Activated B cell treated with CpG ODN at 0.5 μM for 24 hours (primary cell): ENCODE results near the gene RARRES1. TPM values are rescaled to one million over a fixed set of nuclear protein-coding genes. Genes with fewer than 3 reads are reported as not detected.

Experiments used
- ATAC-seq: fragments of 200-7000 bp; cut with Tn5 transposase; one replicate; pipeline ENCODE4 v1.10.0; 2021; ENCODE audit warnings: low read depth, mild to moderate bottlenecking, moderate library complexity
- CTCF ChIA-PET: fragments of 350-600 bp; sonication (Branson Sonifier 250); formaldehyde crosslinking; loops from one replicate; lab custom pipeline; 2021; ENCODE audit warnings: antibody characterized with exemption; lab: Charles Lee
- POLR2A ChIA-PET: fragments of 350-600 bp; sonication (Branson Sonifier 250); formaldehyde crosslinking; loops from one replicate; lab custom pipeline; 2021; ENCODE audit warnings: antibody characterized with exemption; lab: Charles Lee
- DNase-seq: peaks from one replicate; pipeline ENCODE4 v3.0.0; 2022
- H3K27ac Mint-ChIP-seq: one replicate; pipeline ENCODE4 v1.8.0; 2020; ENCODE audit warnings: mixed read lengths
- H3K27me3 Mint-ChIP-seq: one replicate; pipeline ENCODE4 v1.8.0; 2021; ENCODE audit warnings: mixed read lengths
- H3K36me3 Mint-ChIP-seq: one replicate; pipeline ENCODE4 v1.8.0; 2021; ENCODE audit warnings: low read depth, mixed read lengths
- H3K4me1 Mint-ChIP-seq: one replicate; pipeline ENCODE4 v1.8.0; 2021; ENCODE audit warnings: mixed read lengths
- H3K4me3 Mint-ChIP-seq: one replicate; pipeline ENCODE4 v1.8.0; 2020; ENCODE audit warnings: mild to moderate bottlenecking, mixed read lengths
- H3K9me3 Mint-ChIP-seq: one replicate; pipeline ENCODE4 v1.8.0; 2020; ENCODE audit warnings: mixed read lengths
- intact Hi-C: fragments of 100-400 bp; cut with micrococcal nuclease; formaldehyde crosslinking; loops from one replicate; pipeline ENCODE4 v1.15.1; 2024
- total RNA-seq: library from RNA; stranded (reverse); gene quantifications from 2 replicates; pipeline ENCODE4 v1.2.3, GENCODE V29; 2022
- TF ChIP-seq, protein P1 (sequence below): fragments of 200-600 bp; IDR thresholded peaks from one replicate; pipeline ENCODE4 v1.8.0; 2022; ENCODE audit warnings: antibody characterized with exemption, mild to moderate bottlenecking

Gene RARRES1
- total RNA-seq, 1 donor from 2014 or later = not detected

- CTCF ChIA-PET = interaction anchor here (1.1 kb wide), 1 partner anchor 64 kb away, joined by 3 read pairs; no protein-coding TSS in a partner anchor
- Mint-ChIP-seq H3K27ac (no peak overlapping the region), H3K4me3 (no peak overlapping the region), H3K9me3 (no peaks in the 10 kb centered on the region), H3K4me1 (no peaks in the 10 kb centered on the region), H3K36me3 (peaks cover 77% of the 10 kb centered on the region), H3K27me3 (no peaks in the 10 kb centered on the region)
- POLR2A ChIA-PET = no interaction called here
- ATAC-seq (no peak), DNase-seq (no peak)
- TF ChIP-seq, protein P1, sequence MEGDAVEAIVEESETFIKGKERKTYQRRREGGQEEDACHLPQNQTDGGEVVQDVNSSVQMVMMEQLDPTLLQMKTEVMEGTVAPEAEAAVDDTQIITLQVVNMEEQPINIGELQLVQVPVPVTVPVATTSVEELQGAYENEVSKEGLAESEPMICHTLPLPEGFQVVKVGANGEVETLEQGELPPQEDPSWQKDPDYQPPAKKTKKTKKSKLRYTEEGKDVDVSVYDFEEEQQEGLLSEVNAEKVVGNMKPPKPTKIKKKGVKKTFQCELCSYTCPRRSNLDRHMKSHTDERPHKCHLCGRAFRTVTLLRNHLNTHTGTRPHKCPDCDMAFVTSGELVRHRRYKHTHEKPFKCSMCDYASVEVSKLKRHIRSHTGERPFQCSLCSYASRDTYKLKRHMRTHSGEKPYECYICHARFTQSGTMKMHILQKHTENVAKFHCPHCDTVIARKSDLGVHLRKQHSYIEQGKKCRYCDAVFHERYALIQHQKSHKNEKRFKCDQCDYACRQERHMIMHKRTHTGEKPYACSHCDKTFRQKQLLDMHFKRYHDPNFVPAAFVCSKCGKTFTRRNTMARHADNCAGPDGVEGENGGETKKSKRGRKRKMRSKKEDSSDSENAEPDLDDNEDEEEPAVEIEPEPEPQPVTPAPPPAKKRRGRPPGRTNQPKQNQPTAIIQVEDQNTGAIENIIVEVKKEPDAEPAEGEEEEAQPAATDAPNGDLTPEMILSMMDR = no peak
- intact Hi-C loops = no loop called here
Observed at GRCh38 chr3:158663246-158663645, 69.0 kb downstream of the RARRES1 start.

DNA sequence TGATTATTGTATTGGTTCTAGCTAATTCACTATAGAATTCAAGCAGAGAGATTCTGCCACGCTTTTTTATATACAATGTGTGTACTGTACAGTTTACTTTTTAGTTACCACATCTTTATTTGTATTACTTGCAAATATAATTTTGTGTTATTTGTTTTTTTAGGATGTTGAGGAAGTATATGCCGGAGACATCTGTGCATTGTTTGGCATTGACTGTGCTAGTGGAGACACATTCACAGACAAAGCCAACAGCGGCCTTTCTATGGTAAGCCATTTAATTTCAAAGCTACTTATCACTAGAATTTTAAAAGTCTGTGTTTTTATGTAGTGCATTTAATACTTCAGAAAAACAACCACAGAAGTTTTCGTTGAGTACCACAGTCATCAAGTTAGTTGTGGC, 71.5 kb downstream of the RARRES1 start:
- ChIA-PET POLR2A (interaction anchor here (2.4 kb wide), 1 partner anchor 16 kb away, joined by 12 read pairs; the partner anchor contains the start of gene GFM1), CTCF (interaction anchor here (0.8 to 3.1 kb wide), 7 partner anchors 12 to 599 kb away, joined by 3 to 20 read pairs (median 4); partner anchors contain the start of genes GFM1 and LXN)
- peaks cover 74% of the 10 kb centered on the region for H3K36me3 Mint-ChIP-seq
- intact Hi-C loops = no loop called here
- H3K4me1 Mint-ChIP-seq = no peaks in the 10 kb centered on the region
- H3K4me3 Mint-ChIP-seq = no peak overlapping the region
- DNase-seq (no peak), ATAC-seq (no peak)
- H3K9me3 Mint-ChIP-seq = no peaks in the 10 kb centered on the region
- no peak overlapping the region for H3K27ac Mint-ChIP-seq
- H3K27me3 Mint-ChIP-seq = no peaks in the 10 kb centered on the region
- TF ChIP-seq, protein P1 = no peak

DNA sequence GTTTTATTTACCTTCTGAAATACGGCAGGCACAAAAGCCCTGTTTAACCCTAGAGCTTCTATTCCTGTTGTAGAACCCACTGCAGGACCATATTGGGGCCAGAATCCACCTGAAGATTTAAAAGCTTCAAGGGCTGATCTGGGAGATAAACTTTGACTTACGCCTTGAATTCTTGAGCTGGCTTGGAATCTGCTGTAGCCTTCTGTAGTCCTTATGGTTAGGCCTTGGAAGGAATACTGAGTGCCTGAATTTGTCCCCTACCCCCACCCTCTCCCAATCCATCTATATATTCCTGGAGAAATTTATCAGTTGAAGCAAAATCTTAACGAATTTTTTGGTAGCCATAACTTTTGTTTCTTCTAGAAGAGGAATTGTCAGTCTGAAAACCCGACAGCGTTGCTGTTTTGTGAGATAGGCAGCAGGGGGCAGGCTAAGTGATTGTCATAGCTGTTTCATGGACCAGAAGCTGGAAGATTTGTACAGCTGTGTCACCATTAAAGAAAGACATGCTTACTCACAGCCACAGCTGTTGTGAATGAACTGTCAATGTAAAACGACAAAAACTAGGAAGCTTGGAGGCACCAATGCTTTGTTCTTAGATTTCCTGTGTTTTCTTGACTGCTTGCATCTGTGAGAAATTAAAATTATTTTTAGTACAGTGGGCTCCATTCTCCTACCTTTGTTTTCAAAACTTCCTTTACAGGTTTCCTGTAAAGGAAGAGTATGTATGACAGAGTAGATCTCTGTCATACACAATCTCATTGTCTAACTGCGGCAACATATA, 72.6 kb downstream of the RARRES1 start:
- peak; percentile 62 for ATAC-seq
- Mint-ChIP-seq H3K27ac (no peak overlapping the region), H3K36me3 (peaks cover 69% of the 10 kb centered on the region), H3K4me3 (no peak overlapping the region), H3K27me3 (no peaks in the 10 kb centered on the region), H3K9me3 (no peaks in the 10 kb centered on the region), H3K4me1 (no peaks in the 10 kb centered on the region)
- intact Hi-C loops = loop anchor here (1.0 to 2.0 kb wide), 3 partner anchors 13 to 132 kb away; partner anchors contain the start of genes GFM1 and LXN
- CTCF ChIA-PET = interaction anchor here (1.0 to 3.1 kb wide), 7 partner anchors 15 to 135 kb away, joined by 3 to 23 read pairs (median 4); partner anchors contain the start of gene GFM1
- POLR2A ChIA-PET = interaction anchor here (2.4 kb wide), 1 partner anchor 15 kb away, joined by 12 read pairs; the partner anchor contains the start of gene GFM1
- TF ChIP-seq, protein P1 = peak; percentile 17
- no peak for DNase-seq

GRCh38 chr3:158658889-158659288, 73.4 kb downstream of the RARRES1 start:
- ATAC-seq (no peak), DNase-seq (no peak)
- intact Hi-C loops = loop anchor here (1.0 to 2.0 kb wide), 3 partner anchors 14 to 132 kb away; partner anchors contain the start of genes GFM1 and LXN
- ChIA-PET CTCF (interaction anchor here (0.7 to 3.1 kb wide), 5 partner anchors 8 to 133 kb away, joined by 3 to 23 read pairs (median 4); partner anchors contain the start of gene GFM1), POLR2A (interaction anchor here (2.4 kb wide), 1 partner anchor 14 kb away, joined by 12 read pairs; the partner anchor contains the start of gene GFM1)
- H3K27me3 Mint-ChIP-seq = no peaks in the 10 kb centered on the region
- TF ChIP-seq, protein P1 = no peak
- peaks cover 67% of the 10 kb centered on the region for H3K36me3 Mint-ChIP-seq
- no peaks in the 10 kb centered on the region for H3K9me3 Mint-ChIP-seq
- no peak overlapping the region for H3K27ac Mint-ChIP-seq
- no peak overlapping the region for H3K4me3 Mint-ChIP-seq
- H3K4me1 Mint-ChIP-seq = no peaks in the 10 kb centered on the region

- POLR2A ChIA-PET = no interaction called here
- Mint-ChIP-seq H3K9me3 (no peaks in the 10 kb centered on the region), H3K27ac (no peak overlapping the region), H3K4me3 (no peak overlapping the region), H3K4me1 (no peaks in the 10 kb centered on the region), H3K36me3 (peaks cover 72% of the 10 kb centered on the region), H3K27me3 (no peaks in the 10 kb centered on the region)
- no peak for DNase-seq
- no peak for ATAC-seq
- TF ChIP-seq, protein P1 = no peak
- intact Hi-C loops = no loop called here
- CTCF ChIA-PET = interaction anchor here (1.0 kb wide), 1 partner anchor 20 kb away, joined by 3 read pairs; the partner anchor contains the start of gene LXN
Observed at GRCh38 chr3:158652463-158652862, 79.8 kb downstream of the RARRES1 start.
